ENCODE data around the gene RAE1. TPM values are rescaled to one million over a fixed set of nuclear protein-coding genes. Genes with fewer than 3 reads are reported as not detected.
A peak's percentile ranks its signal among the peaks of the same experiment; 100 is the strongest.

RAE1 gene
- total RNA-seq, 1 experiment from 2014 or later: 34.5 TPM

DNA sequence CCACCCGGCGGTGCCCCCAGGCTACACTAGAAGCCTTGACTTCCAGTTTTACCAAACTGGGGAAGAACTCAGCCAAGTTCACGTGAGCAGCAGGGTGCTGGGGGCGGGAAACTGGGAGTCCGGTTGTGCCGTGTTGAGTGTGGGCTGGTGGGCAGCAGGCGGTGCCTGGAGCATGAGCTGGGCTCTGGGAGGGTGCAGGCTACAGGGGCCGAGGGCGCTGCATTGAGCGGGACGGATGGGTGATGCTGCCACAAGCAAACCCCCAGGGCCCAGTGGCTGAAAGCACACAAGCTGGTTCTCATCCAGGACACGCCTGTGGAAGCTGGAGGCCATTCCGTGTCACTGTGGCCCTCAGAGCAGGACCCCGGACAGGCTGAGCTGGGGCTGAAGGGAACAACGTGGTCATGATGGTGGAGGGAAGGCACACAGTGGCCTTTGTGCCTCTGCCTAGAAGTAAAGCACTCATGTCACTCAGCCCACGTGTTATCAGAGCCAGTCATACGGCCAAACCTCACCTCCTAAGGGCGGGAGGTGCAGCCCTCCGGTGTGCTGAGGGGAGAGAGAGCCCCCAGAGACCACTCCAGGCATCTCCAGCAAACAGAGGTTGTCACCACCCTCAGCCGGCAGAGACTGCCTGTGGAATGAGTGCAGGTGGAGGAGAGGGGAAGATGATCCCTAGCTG lies 69.7 kb downstream of the RAE1 start:
- intact Hi-C loops (cut with micrococcal nuclease; ENCODE audit: unreplicated experiment) (no loop called here), in situ Hi-C loops (cut with HindIII; ENCODE audit: low pct_unique_long_range_greater_than_20kb, low sequenced_read_pairs) (no loop called here)
- ChIA-PET POLR2A (no interaction called here), CTCF (no interaction called here)
- DNase-seq (ENCODE audit: low read depth, low spot score) (no peak), ATAC-seq (0 out of 2 replicates have a peak, but pooled peaks have one; percentile 39)
- no peaks in the 10 kb centered on the region for H3K27me3 ChIP-seq (ENCODE audit: control insufficient read depth, insufficient read depth, low read length)
- H3K36me3 ChIP-seq (ENCODE audit: control insufficient read depth, insufficient read depth, low read length): no peaks in the 10 kb centered on the region
- BruUV-seq (replicated peaks): no TSS peak
- TF ChIP-seq SIN3A (IDR thresholded peaks at IDR 0.05; ENCODE audit: borderline replicate concordance, insufficient read depth, low read depth, low read length): no peak
- TF ChIP-seq, protein P1, sequence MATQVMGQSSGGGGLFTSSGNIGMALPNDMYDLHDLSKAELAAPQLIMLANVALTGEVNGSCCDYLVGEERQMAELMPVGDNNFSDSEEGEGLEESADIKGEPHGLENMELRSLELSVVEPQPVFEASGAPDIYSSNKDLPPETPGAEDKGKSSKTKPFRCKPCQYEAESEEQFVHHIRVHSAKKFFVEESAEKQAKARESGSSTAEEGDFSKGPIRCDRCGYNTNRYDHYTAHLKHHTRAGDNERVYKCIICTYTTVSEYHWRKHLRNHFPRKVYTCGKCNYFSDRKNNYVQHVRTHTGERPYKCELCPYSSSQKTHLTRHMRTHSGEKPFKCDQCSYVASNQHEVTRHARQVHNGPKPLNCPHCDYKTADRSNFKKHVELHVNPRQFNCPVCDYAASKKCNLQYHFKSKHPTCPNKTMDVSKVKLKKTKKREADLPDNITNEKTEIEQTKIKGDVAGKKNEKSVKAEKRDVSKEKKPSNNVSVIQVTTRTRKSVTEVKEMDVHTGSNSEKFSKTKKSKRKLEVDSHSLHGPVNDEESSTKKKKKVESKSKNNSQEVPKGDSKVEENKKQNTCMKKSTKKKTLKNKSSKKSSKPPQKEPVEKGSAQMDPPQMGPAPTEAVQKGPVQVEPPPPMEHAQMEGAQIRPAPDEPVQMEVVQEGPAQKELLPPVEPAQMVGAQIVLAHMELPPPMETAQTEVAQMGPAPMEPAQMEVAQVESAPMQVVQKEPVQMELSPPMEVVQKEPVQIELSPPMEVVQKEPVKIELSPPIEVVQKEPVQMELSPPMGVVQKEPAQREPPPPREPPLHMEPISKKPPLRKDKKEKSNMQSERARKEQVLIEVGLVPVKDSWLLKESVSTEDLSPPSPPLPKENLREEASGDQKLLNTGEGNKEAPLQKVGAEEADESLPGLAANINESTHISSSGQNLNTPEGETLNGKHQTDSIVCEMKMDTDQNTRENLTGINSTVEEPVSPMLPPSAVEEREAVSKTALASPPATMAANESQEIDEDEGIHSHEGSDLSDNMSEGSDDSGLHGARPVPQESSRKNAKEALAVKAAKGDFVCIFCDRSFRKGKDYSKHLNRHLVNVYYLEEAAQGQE (IDR thresholded peaks at IDR 0.05; ENCODE audit: insufficient read depth in 1 of 2, low read depth in 2 of 2, low read length in 1 of 2): no peak
- no peak for TF ChIP-seq TCF7L2 (IDR thresholded peaks at IDR 0.05; ENCODE audit: low read depth, low read length)
- TF ChIP-seq, protein P2, sequence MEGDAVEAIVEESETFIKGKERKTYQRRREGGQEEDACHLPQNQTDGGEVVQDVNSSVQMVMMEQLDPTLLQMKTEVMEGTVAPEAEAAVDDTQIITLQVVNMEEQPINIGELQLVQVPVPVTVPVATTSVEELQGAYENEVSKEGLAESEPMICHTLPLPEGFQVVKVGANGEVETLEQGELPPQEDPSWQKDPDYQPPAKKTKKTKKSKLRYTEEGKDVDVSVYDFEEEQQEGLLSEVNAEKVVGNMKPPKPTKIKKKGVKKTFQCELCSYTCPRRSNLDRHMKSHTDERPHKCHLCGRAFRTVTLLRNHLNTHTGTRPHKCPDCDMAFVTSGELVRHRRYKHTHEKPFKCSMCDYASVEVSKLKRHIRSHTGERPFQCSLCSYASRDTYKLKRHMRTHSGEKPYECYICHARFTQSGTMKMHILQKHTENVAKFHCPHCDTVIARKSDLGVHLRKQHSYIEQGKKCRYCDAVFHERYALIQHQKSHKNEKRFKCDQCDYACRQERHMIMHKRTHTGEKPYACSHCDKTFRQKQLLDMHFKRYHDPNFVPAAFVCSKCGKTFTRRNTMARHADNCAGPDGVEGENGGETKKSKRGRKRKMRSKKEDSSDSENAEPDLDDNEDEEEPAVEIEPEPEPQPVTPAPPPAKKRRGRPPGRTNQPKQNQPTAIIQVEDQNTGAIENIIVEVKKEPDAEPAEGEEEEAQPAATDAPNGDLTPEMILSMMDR (IDR thresholded peaks at IDR 0.05): no peak
- no peak for TF ChIP-seq POLR2AphosphoS5 (IDR thresholded peaks at IDR 0.05; ENCODE audit: low read depth, low read length)
- H3K4me3 ChIP-seq (ENCODE audit: low read depth in 2 of 2, low read length in 2 of 2): no peak overlapping the region
- H3K4me1 ChIP-seq (ENCODE audit: control insufficient read depth, insufficient read depth, low read length): no peaks in the 10 kb centered on the region
- no peaks in the 10 kb centered on the region for H3K9me3 ChIP-seq (ENCODE audit: control insufficient read depth, insufficient read depth, low read depth, low read length)
- no peak overlapping the region for H3K27ac ChIP-seq (ENCODE audit: low read length)

DNA sequence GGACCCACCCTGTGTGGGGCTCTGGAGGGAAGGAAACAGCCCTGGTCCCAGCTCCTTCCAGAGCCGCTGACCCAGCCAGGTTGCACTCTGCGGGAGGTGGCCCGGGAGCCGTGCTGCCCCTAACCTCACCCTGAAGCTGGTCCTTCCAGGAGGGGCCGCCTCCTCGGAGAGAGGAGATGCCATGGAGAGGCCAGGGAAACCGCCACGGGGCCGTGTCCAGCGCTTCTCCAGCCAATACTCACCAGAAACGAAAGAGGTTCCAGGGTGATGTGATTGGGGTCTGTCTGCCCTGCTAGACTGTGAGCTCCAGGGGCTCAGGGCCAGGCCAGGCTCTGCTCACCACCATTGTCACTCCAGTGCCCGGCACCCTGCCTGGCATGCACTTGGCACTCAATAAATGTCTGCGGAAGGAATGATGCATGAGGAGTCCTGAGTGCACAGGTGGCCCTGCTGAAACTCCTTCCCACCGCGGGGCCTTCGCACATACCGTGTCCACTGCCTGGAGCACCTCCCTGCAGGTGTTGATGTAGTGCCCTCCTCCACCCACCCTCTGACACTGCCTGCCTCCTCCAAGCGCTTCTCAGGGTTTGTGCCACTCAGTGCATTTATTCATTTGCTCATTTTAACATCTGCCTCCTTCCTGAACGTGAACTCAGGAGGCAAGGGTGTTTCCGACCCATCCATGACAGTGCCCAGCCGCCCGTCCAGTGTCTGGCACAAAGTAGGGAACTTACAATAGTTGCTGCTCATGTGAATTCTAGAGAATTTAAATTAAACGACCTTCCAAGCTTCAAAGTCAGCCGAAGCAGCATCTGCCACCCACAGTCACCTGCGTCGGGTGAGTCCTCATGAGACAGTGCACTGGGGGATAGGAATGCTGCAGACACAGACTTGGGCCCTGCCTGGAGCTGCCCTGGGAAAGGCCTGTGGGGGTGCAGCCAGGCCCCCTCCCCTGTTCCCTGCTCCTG lies 70.5 kb downstream of the RAE1 start:
- 0 out of 2 replicates have a peak, but pooled peaks have one; percentile 24 for ATAC-seq
- CTCF ChIA-PET: no interaction called here
- intact Hi-C loops (cut with micrococcal nuclease; ENCODE audit: unreplicated experiment): no loop called here
- no peaks in the 10 kb centered on the region for H3K4me1 ChIP-seq (ENCODE audit: control insufficient read depth, insufficient read depth, low read length)
- POLR2A ChIA-PET: no interaction called here
- in situ Hi-C loops (cut with HindIII; ENCODE audit: low pct_unique_long_range_greater_than_20kb, low sequenced_read_pairs): no loop called here
- TF ChIP-seq SIN3A (IDR thresholded peaks at IDR 0.05; ENCODE audit: borderline replicate concordance, insufficient read depth, low read depth, low read length) (no peak), POLR2AphosphoS5 (IDR thresholded peaks at IDR 0.05; ENCODE audit: low read depth, low read length) (no peak), TCF7L2 (IDR thresholded peaks at IDR 0.05; ENCODE audit: low read depth, low read length) (no peak)
- TF ChIP-seq, protein P2 (IDR thresholded peaks at IDR 0.05): no peak
- TF ChIP-seq, protein P1 (IDR thresholded peaks at IDR 0.05; ENCODE audit: insufficient read depth in 1 of 2, low read depth in 2 of 2, low read length in 1 of 2): no peak
- no peak overlapping the region for H3K4me3 ChIP-seq (ENCODE audit: low read depth in 2 of 2, low read length in 2 of 2)
- BruUV-seq (replicated peaks): no TSS peak
- H3K27me3 ChIP-seq (ENCODE audit: control insufficient read depth, insufficient read depth, low read length): no peaks in the 10 kb centered on the region
- H3K9me3 ChIP-seq (ENCODE audit: control insufficient read depth, insufficient read depth, low read depth, low read length): no peaks in the 10 kb centered on the region
- no peak overlapping the region for H3K27ac ChIP-seq (ENCODE audit: low read length)
- no peak for DNase-seq (ENCODE audit: low read depth, low spot score)
- no peaks in the 10 kb centered on the region for H3K36me3 ChIP-seq (ENCODE audit: control insufficient read depth, insufficient read depth, low read length)
